ENCODE measurements around the gene NPHP4.
A peak's percentile ranks its signal among the peaks of the same experiment; 100 is the strongest.

Gene NPHP4

GRCh38 chr1:5992026-5992813 lies at the start of gene NPHP4:
Gene NPHP4, minus strand, starts transcription at chr1:5992425. Its CDS starts 6,136 bp downstream, at chr1:5986289.
- DNase-seq (ENCODE audit: low read depth): peak; percentile 99

GRCh38 chr1:6041432-6042062 lies 49.3 kb upstream of the NPHP4 start:
- DNase-seq (ENCODE audit: low read depth): peak; percentile 38

- no peak for DNase-seq (ENCODE audit: low read depth)
These were observed 48.7 kb upstream of the NPHP4 start for GRCh38 chr1:6040861-6041415.

GRCh38 chr1:6040444-6040843 lies 48.2 kb upstream of the NPHP4 start:
- no peak for DNase-seq (ENCODE audit: low read depth)

GRCh38 chr1:6039031-6039430 lies 46.8 kb upstream of the NPHP4 start:
- no peak for DNase-seq (ENCODE audit: low read depth)

GRCh38 chr1:6038603-6039002 lies 46.4 kb upstream of the NPHP4 start:
- no peak for DNase-seq (ENCODE audit: low read depth)

GRCh38 chr1:6037338-6037762 lies 45.1 kb upstream of the NPHP4 start:
- peak; percentile 76 for DNase-seq (ENCODE audit: low read depth)

- DNase-seq (ENCODE audit: low read depth): no peak
These were observed 43.5 kb upstream of the NPHP4 start for GRCh38 chr1:6035719-6036118.

- DNase-seq (ENCODE audit: low read depth): no peak
These were observed 43.1 kb upstream of the NPHP4 start for GRCh38 chr1:6035303-6035702.

GRCh38 chr1:6034750-6035096 lies 42.5 kb upstream of the NPHP4 start:
- DNase-seq (ENCODE audit: low read depth): no peak

- peak; percentile 44 for DNase-seq (ENCODE audit: low read depth)
These were observed 41.9 kb upstream of the NPHP4 start for GRCh38 chr1:6033986-6034749.

GRCh38 chr1:6033124-6033523 lies 40.9 kb upstream of the NPHP4 start:
- no peak for DNase-seq (ENCODE audit: low read depth)

GRCh38 chr1:6030547-6031261 lies 38.5 kb upstream of the NPHP4 start:
- no peak for DNase-seq (ENCODE audit: low read depth)

GRCh38 chr1:6030132-6030531 lies 37.9 kb upstream of the NPHP4 start:
- no peak for DNase-seq (ENCODE audit: low read depth)

- no peak for DNase-seq (ENCODE audit: low read depth)
These were observed 37.1 kb upstream of the NPHP4 start for GRCh38 chr1:6029351-6029750.

GRCh38 chr1:6028042-6028850 lies 36.0 kb upstream of the NPHP4 start:
- DNase-seq (ENCODE audit: low read depth): peak; percentile 40

GRCh38 chr1:6027591-6027990 lies 35.4 kb upstream of the NPHP4 start:
- DNase-seq (ENCODE audit: low read depth): no peak

GRCh38 chr1:6026095-6026809 lies 34.0 kb upstream of the NPHP4 start:
- DNase-seq (ENCODE audit: low read depth): peak; percentile 80

GRCh38 chr1:6025269-6026094 lies 33.3 kb upstream of the NPHP4 start:
- DNase-seq (ENCODE audit: low read depth): peak; percentile 64

- DNase-seq (ENCODE audit: low read depth): no peak
These were observed 32.2 kb upstream of the NPHP4 start for GRCh38 chr1:6024376-6024775.

Data from ELR (cell line).